Renal cortical epithelial cell (primary cell): ENCODE results near the gene SYT6. TPM values are rescaled to one million over a fixed set of nuclear protein-coding genes. Genes with fewer than 3 reads are reported as not detected.

ENCODE experiments used
- DNase-seq: peaks from one replicate; pipeline ENCODE4 v3.0.0-alpha.2; 2011; ENCODE audit warnings: low read depth
- total RNA-seq: library from RNA; depleted of rRNA; stranded (reverse); fragments of >200 nt; gene quantifications from 2 replicates; pipeline ENCODE4 v1.2.3, GENCODE V29; 2014

SYT6 gene, protein sequence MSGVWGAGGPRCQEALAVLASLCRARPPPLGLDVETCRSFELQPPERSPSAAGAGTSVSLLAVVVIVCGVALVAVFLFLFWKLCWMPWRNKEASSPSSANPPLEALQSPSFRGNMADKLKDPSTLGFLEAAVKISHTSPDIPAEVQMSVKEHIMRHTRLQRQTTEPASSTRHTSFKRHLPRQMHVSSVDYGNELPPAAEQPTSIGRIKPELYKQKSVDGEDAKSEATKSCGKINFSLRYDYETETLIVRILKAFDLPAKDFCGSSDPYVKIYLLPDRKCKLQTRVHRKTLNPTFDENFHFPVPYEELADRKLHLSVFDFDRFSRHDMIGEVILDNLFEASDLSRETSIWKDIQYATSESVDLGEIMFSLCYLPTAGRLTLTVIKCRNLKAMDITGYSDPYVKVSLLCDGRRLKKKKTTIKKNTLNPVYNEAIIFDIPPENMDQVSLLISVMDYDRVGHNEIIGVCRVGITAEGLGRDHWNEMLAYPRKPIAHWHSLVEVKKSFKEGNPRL
- total RNA-seq = not detected in 2 replicates

DNA sequence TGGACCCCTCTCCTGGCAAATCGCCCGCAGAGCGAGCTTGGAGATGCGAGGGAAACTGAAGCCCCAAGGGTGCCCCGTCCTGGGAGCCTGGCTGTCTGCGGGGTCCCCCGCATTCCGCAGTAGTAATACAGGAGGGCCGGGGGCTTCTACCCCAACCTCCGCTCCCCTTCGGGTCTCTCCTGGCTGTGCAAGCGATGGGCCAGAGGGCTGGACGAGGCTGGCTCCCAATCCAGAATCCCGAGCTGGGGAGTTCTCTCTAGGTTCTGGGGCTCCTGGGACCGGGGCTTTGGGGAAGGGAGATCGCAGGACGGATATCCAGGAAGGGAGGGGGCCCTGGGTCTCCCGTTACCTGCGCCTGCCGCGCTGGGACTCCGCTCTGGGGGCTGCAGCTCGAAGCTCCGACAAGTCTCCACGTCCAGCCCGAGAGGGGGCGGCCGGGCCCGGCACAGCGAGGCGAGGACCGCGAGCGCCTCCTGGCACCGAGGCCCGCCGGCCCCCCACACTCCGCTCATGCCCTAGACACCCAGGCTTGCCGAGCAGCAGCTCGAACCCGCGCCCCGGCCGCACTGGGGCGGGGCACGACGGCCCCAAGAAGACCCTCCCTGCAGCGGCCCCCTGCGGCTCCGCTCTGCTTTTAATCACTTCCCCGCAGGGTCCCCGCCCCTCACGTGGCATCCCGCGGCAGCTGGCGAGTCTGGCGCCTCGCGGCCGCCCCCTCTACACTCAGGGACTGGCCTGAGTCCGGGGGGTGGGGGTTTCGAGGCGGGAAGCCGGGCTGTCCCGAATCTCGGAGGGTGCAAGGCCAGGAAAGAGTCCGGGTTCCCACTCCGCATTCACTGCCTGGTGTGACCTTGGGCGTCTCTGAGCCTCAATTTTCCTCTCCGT is at the start of gene SYT6:
TSS of gene SYT6 (minus strand) at position 609 of the 885 bp plus-strand sequence. CDS start at position 512, 97 bp downstream.
- DNase-seq = no peak

DNA sequence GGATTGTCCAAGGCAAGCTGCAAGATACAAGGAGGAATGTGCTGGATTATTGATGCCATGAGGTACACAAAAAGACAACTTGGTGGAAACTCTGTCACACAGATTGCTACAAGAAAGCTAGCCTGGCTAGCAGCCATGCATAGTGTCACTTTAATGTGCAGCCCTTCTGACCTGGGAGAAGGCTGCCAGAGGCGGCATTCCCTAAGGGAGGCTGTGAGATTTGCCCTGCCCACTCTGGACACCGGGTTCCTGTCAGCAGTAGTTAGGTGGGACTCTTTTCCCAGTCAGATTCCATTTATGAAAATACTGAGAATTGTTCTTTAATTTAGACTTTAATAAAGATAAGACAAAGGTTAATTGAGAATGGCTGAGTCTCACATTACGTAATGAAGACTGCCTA is 47.8 kb upstream of the SYT6 start:
- no peak for DNase-seq

DNA sequence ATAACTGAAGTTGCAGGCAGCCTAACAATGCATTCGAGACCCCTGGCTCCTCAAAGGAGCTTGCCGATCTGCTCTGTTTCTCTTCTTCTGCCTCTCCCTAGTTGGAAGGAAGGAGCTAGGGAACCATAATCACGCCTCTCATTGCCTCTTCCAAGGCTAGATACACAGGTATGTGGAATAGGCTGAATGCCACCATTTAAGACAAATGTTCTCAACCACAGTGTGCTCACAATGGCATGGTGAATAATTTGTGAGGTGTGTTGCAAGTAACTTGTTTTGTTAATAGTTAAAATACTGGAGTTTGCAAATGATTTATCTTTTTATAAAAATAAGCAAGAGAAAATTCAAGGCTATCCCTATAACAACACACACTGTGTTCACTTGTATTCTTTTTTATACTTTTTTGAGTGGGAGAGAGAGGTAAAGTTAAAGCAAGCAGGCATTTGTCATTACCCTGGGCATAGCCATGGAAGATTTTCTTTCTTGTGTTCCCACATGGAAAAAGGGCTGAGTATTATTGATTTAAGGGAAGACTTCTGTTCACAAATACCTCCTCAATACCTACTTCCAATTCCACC is 45.4 kb upstream of the SYT6 start:
- peak; percentile 5 for DNase-seq

DNA sequence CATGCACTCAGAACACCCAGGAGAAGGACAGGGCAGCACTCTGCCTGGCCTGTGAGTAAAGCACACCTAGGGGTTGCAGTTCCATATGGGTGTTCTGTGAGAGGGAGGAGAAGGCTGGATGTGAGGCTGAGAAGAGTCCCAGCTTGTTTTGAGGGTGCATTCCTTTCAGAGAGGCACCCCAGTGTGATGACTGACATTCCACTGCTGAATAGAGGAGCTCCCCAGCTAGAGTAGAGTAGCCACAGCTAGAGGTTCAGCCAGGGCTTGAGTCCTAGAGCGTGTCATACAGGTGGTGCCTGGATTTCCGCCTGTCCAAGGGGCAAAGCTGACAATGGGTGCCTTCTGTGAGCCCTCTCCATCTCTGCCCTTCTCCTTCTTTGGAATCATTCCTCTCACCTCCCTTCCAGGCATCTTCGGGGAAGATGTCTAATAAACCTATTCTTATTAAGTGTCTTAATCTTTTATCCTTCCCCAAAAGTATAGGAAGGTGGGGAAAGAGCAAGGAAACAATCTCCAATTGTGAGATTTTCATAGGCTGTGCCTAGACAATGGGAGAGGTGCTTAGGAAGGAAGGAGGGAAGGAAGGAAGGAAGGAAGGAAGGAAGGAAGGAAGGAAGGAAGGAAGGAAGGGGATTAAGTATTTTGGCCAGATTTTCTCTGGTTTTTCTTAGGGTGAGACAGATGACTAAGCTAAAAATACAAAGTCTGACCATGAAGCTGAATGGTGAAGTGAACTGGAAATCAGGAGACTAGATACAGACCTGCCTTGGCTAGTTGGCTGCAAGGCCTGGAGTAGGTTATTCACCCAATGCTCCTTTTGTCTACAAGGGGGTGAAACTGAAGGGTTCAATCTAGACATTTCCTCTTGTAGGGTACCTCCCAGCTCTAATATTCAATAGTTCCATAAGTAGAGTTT is 43.6 kb upstream of the SYT6 start:
- no peak for DNase-seq

DNA sequence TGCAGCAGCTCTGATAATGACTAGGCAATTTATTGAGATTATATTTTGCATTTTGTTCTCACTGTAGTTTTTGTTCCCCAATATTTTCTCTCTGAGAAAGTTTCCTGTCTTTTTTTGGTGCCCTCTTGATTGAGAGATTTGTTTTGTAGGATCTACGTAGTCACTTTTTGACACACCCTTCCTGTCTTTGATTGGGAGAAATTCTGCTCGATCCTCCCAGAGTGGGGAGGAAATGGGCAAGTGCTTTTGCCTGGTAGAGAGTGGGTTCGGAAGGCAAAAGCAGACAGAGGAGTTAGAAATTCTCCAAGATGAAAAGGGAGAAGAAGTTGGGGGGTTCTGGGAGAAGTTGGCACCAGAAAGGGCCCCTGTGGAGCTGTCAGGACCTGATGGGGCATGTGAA is 42.1 kb upstream of the SYT6 start:
- no peak for DNase-seq

DNA sequence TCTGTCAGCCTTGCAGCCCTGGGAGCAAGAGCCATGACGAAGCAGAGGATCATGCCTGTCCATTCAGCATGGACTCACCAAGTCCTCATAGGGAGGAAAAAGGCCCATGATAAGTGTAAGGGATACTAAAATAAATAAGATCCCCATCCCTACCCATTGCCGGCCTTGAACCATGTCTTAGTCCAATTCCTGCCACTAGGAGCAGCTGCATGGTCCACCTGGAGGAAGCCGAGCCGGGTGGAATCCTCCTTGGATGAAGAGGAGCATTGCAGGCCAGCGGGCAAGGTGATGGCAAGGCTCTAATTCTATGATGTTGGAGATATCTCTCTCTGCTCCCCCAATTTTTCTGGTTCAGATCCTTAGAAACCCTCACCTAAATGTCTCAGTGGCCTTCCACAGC is 38.7 kb upstream of the SYT6 start:
- DNase-seq = no peak

DNA sequence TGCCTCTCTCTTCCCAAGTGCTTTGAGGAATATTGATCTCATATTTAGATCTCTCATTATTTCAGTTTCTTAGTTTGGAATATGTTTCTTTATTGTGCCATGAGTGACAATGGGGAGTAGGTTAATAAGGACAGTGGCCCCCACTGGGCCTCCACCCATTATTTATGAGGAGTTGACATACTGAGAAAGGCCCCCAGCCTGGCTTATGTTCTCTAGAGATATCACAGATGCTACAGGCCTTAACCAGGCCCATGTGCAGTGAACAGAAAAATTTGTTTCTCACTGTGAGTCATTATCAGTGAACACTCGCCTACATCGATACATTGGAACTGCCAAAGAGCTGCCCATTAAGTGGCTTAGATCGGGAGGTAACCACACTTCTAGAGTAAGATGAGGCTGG is 35.7 kb upstream of the SYT6 start:
- DNase-seq = no peak

DNA sequence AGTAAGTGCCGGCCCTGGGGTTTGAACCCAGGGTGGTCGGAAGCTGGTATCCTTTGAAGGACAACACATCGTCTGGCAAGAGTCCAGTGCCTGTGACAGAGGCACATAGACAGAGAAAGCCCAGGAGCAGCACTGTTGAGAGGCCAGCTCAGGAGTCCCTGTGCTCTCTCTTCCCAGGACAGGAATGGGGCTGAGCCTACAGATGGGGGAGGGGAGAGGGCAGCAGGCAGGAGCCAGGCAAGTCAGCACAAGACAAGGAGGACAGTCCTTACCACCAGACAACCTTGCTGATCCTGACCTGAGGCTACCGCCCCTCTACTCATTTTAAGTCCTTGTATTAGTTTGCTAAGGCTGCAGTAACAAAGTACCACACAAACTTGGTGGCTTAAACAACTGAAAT is 27.7 kb upstream of the SYT6 start:
- DNase-seq = no peak

DNA sequence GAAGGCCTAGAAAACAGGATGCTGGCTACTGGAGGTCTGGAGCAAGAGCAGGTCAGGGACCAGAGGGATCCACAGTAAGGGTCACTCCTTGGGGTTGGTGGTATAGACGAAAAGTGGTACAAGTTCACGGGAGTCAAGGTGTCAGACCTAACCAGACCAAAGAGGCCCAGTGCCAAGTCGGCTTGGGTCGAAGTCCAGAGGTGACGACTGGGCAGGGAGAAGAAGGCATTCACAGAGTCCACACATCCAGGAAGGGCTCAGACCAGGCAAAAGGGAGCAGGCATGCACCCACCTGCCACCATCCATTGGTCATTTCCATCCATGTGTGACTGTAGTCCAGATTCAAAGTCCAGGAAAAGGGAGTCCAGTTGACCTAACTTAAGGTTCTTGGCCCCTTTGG is 27.1 kb upstream of the SYT6 start:
- no peak for DNase-seq

DNA sequence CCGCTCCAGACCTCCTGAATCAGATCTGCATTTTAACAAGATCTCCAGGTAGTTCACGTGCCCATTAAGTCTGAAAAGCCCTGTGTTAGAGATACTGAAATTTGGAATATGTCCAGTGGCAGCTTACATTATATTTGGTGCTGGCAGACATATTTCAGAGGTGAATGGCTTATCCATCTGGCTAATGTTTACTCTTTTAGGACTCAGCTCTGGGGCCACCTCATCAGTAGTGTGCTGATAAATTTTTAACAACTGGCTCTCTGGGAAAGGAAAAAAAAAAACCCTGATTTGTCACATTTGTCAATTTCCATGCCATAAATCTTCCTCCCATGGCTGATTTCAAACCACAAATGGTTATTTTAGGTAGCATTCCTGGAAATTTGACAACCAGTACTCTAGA is 25.3 kb upstream of the SYT6 start:
- DNase-seq = no peak

DNA sequence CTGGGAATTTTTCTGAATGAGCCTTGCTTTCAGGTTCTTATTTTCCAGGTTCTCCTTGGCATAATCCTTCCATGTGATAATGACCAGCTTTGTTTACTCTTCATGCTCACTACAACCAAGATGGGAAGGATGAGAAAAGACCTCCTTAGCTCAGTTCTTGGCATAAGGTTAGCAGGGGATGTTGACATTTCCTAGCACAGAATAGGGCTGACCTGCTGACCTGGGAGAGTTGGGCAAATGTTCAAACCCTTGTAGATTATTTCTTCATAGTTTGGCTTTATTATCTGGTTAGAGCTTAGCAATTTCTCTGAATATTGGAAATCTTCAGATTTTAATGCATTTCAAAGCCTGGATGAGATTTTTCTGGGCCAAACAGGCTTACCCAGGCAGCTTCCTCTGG is 23.6 kb upstream of the SYT6 start:
- DNase-seq = no peak

DNA sequence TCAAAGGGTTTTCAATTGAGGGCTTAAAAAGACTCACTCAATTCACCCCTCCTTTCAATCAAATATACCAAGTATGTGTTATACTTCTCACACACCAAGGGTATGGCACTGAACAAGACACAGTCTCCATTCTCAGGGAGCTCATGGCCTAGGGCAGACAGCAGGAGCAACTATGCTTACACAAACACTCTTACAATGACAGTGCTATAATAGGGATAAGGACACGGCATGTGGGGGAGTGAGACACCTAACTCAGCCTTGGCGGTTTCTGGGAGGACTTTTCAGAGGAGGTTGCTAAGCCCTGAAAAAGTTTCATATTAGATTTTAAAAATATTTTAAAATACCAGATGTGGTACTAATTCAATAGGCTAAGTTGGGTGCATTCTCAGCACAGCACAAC is 22.7 kb upstream of the SYT6 start:
- no peak for DNase-seq

DNA sequence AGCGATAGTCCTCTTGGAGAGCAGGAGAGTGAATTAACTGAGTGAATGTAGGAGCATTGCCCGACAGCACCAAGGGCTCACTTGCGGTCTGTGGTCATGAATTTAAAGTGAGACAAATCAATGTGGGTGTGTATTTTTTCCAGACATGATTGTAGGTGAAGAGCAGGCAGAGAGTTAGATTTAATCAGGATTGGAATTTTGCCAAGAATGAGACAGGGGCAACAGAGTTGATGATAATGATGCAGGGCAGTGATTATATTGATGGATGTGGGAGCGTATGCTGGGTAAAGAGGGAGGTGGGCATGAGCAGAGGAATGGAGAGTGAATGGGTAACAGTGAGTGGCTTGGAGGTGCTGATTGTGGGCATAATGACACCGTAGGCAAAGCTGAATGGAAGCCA is 20.0 kb upstream of the SYT6 start:
- DNase-seq = no peak

DNA sequence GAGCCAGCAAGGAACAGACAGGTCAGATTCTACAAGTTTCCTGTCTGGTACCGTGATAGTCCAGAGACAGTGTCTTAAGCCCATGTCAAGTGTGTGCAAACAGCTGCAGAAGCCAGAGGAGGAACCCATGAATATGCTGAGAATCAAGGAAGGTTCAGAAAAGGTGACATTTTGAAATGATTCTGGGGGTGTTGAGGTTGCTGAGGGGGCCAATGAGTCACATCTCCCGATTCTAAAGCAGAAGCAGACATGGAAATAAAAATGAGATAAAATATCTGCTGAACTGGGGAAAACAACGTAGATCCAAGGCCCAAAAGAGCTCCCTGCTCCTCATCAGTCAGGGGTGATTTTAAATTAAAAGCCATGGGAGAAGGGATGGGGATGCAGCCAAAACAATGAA is 15.8 kb upstream of the SYT6 start:
- DNase-seq = no peak

DNA sequence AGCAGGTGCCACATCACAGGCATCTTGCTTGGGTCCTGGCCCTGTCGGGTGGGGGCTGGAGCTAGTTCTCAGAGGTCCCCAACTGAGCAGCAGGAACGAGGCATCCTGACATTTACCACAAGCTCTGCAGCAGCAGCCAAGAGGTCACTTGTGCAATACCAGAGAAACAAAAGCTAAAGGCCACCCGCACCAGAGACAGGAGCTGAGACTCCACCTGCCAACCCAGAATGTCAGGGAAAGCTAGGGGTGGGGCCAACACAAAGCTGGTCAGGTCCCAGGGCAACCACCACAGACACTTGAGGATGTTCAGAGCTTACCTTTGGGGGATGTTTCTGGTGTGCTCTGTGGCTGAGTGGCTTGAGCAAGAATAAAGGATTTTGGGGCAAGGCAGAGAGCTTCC is 13.6 kb upstream of the SYT6 start:
- DNase-seq = no peak

DNA sequence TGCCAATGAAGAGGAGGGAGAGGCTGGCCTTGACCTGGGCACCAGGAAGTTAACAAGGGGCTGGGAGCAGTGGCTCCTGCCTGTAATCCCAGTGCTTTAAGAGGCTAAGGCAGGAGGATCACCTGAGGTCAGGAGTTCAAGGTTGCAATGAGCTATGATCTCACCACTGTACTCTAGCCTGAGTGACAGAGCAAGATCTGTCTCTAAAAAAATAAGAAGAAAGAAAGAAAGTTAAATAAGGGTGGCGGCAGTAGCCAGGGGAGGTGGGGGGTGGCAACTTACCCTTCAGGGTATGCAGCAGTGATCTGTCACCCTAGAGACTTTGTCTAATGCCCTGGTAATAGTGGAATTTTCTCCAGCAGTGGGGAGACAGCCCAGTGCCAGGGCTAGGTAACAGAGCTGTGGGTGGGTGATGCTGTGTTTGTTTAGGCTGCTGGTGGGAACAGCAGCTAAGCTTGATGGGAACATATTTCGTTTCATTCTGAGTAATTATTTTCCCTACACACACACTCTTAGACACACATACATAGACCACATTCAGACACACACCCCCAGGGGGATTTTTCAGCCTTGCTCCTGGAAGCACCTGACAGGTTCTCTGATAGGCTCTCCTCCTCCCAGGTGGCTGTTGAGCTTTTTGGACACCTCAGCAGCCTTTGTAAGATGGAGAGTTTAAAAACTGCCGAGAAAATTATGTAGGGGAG is 11.3 kb upstream of the SYT6 start:
- no peak for DNase-seq

DNA sequence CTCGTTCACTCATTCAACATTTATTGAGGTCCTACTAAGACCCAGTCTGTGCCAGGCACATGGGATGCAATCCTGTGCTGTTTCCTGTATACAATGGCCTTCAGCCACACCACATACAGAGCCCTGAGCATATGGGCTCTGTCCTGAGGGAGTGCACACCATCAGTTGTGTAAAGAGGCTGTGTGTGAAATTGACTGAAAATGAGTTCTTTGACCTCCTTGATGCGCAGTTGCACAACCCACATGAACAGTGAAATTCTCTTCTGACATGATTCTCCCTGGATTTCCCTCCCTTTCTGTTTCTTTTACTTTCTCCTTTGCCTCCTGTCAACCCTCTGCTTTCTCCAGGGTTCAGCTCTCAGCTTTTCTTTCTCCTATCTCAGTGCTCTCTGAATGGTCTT is 6.3 kb upstream of the SYT6 start:
- DNase-seq = no peak

DNA sequence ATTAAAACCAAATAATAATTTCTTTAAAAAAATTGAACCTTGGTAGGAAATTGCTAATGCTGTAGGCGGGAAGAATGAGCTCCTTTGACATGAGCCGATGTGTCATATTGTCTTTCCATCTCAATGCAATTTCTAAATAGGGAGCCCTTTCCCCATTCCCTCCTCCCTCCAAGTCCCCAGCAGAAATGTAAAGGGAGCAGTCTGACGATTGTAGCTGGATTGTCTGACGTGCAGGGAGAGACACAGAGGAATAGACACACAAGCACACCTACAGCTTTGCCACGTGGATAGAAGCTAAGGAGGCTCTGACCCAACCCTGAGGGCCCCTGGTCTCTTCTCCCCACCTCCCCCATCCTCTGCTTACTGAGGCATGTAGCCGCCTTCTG is 3.6 kb upstream of the SYT6 start:
- DNase-seq = no peak

DNA sequence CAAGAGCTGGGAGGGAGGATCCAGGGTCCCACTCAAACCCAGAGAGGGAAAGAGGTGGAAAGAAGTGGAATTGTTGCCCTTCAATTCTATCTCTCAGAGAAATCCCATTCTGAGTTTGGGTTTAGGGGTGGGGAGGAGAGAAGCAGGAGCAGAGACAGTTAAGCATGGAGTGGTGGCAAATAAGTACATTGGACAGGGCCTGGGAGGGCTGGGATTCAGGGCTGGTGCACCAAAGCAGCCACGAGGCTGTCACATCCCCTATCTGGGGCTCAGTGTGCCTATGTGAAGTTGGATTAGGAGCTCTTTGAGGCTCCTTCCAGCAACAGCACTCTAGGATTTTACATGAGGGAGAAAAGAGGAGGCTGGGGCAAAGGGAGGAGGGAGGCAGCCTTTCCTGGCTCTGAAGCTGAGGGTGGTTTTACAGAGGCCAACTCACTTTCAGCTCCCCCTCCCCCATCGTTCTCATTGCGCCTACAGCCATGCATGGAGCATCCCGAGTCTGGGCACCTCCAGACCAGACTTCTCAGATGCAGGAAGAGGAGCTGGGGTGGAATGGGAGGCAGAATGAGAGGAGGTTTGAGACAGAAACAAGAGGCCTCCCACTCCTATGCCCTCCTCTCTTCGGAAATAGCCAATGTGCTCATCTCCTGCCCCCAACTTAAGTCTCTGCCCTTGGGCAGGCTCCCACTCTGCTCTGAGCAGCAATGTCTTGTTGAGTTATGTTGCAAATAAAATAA is 3.0 kb upstream of the SYT6 start:
- DNase-seq = no peak

DNA sequence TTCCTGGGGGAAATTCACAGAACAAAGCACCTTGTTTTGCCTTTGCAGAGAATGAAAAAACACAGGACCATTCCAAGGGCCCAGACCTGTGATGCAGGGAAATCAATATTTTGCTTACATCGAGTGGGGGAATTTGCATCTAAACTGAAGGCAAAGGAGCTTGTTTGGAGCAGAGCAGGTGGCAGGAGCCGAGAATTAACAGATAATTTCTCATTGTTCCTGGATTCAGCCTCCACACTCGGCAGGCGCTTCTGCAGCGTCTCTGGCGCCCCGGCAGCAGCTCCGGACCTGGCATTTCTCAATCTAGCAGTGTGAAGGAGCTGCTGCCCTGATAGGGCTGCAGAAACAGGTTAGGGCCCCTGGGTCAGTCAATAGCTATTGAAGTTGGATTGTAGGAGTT is 2.0 kb upstream of the SYT6 start:
- no peak for DNase-seq
